K562 (cell line): ENCODE measurements around the gene CALHM3. TPM values are rescaled to one million over a fixed set of nuclear protein-coding genes. Genes with fewer than 3 reads are reported as not detected.
A peak's percentile ranks its signal among the peaks of the same experiment; 100 is the strongest.

Experiments used
- ARID1B ChIP-seq: fragments of 450-650 bp; IDR thresholded peaks from 2 replicates; pipeline ENCODE4 v1.6.1; 2016; ENCODE audit warnings: antibody characterized with exemption, mild to moderate bottlenecking, inconsistent platforms
- ARID3B ChIP-seq: fragments of 250-450 bp; sonication (Bioruptor Pico); IDR thresholded peaks from 2 replicates; pipeline ENCODE4 v1.4.0; 2020; ENCODE audit warnings: borderline replicate concordance
- C11orf30 ChIP-seq: fragments of 450-650 bp; IDR thresholded peaks from 2 replicates; pipeline ENCODE4 v1.6.1; 2016; ENCODE audit warnings: low read depth, mild to moderate bottlenecking
- CHCHD3 ChIP-seq: fragments of 250-450 bp; sonication (Bioruptor Pico); IDR thresholded peaks from 2 replicates; pipeline ENCODE4 v2.1.2; 2022; ENCODE audit warnings: mild to moderate bottlenecking
- ETV1 ChIP-seq: fragments of 450-650 bp; conservative IDR thresholded peaks from 2 replicates; pipeline ENCODE4 v1.6.1; 2016; ENCODE audit warnings: missing genetic modification characterization, control low read depth, low read depth, missing compliant biosample characterization
- ETV5 ChIP-seq: sonication (generic); formaldehyde crosslinking; IDR thresholded peaks from 2 replicates; pipeline ENCODE4 v1.4.0; 2020; ENCODE audit warnings: low read depth, mild to moderate bottlenecking, missing genetic modification reagents
- FOXJ2 ChIP-seq: fragments of 200-800 bp; sonication (Bioruptor generic); IDR thresholded peaks from 2 replicates; pipeline ENCODE4 v1.6.1; 2016; ENCODE audit warnings: missing genetic modification characterization, missing compliant biosample characterization
- FOXO4 ChIP-seq: fragments of 450-650 bp; formaldehyde crosslinking; IDR thresholded peaks from 2 replicates; pipeline ENCODE4 v1.4.0; 2020; ENCODE audit warnings: mild to moderate bottlenecking, moderate library complexity
- MAFG ChIP-seq: fragments of 450-650 bp; conservative IDR thresholded peaks from 2 replicates; pipeline ENCODE4 v1.6.1; 2016; ENCODE audit warnings: missing genetic modification characterization, missing compliant biosample characterization
- MYBL2 ChIP-seq, 2 experiments: fragments of 450-650 bp in 1 of 2; sonication (generic) in 1 of 2; formaldehyde crosslinking in 1 of 2; IDR thresholded peaks; 2 replicates each; pipeline versions ENCODE4 v1.6.1 to v1.8.1; 2017 to 2022; ENCODE audit warnings: borderline replicate concordance in 1 of 2, inconsistent platforms in 1 of 2, low read depth in 1 of 2, mild to moderate bottlenecking in 1 of 2, missing genetic modification reagents in 1 of 2, moderate library complexity in 1 of 2
- NFE2 ChIP-seq: IDR thresholded peaks from 2 replicates; pipeline ENCODE4 v1.6.1; 2014; ENCODE audit warnings: antibody characterized with exemption, low read depth
- NFIC ChIP-seq: fragments of 450-650 bp; IDR thresholded peaks from 2 replicates; pipeline ENCODE4 v1.6.1; 2017; ENCODE audit warnings: mild to moderate bottlenecking, inconsistent platforms
- NR2F6 ChIP-seq: fragments of 450-650 bp; formaldehyde crosslinking; IDR thresholded peaks from 2 replicates; pipeline ENCODE4 v1.4.0; 2020; ENCODE audit warnings: mild to moderate bottlenecking
- PBX2 ChIP-seq, 2 experiments: IDR thresholded peaks in 1 of 2; conservative IDR thresholded peaks in 1 of 2; 2 replicates each; pipeline ENCODE4 v1.6.1; 2016; ENCODE audit warnings: low read depth in 2 of 2, mild to moderate bottlenecking in 1 of 2, missing compliant biosample characterization in 1 of 2, missing genetic modification characterization in 1 of 2, moderate library complexity in 1 of 2
- SP1 ChIP-seq: sonication (generic); formaldehyde crosslinking; IDR thresholded peaks from 2 replicates; pipeline ENCODE4 v1.8.1; 2022; ENCODE audit warnings: mild to moderate bottlenecking, missing genetic modification reagents
- SREBF1 ChIP-seq: fragments of 150-350 bp; IDR thresholded peaks from 2 replicates; pipeline ENCODE4 v1.6.1; 2014; ENCODE audit warnings: antibody characterized with exemption, low read depth, low read length, borderline replicate concordance
- TOE1 ChIP-seq, 2 experiments: fragments of 450-650 bp in 1 of 2; sonication (generic) in 1 of 2; formaldehyde crosslinking in 1 of 2; IDR thresholded peaks; 2 replicates each; pipeline versions ENCODE4 v1.7.1 to v1.8.0; 2016 to 2022; ENCODE audit warnings: borderline replicate concordance in 2 of 2, mild to moderate bottlenecking in 2 of 2, antibody characterized with exemption in 1 of 2, inconsistent platforms in 1 of 2, low read depth in 1 of 2, missing genetic modification reagents in 1 of 2, moderate library complexity in 1 of 2
- TSC22D4 ChIP-seq: fragments of 450-650 bp; IDR thresholded peaks from 2 replicates; pipeline ENCODE4 v1.6.1; 2016; ENCODE audit warnings: missing genetic modification characterization, missing biosample characterization, control low read depth
- ZBTB34 ChIP-seq: fragments of 250-450 bp; sonication (Bioruptor Pico); IDR thresholded peaks from 2 replicates; pipeline ENCODE4 v1.8.0; 2021; ENCODE audit warnings: mild to moderate bottlenecking, moderate library complexity
- ZNF263 ChIP-seq: sonication (generic); formaldehyde crosslinking; IDR thresholded peaks from 2 replicates; pipeline ENCODE4 v1.8.0; 2022; ENCODE audit warnings: mild to moderate bottlenecking, missing genetic modification reagents, borderline replicate concordance
- ZNF316 ChIP-seq: fragments of 450-650 bp; IDR thresholded peaks from 2 replicates; pipeline ENCODE4 v1.6.1; 2016
- ZNF785 ChIP-seq: fragments of 250-450 bp; sonication (Bioruptor Pico); IDR thresholded peaks from 2 replicates; pipeline ENCODE4 v1.4.0; 2020; ENCODE audit warnings: mild to moderate bottlenecking
- polyA plus RNA-seq, 8 experiments: library from polyadenylated mRNA; depleted of rRNA in 4 of 8; stranded (reverse) in 5 of 8; unstranded in 3 of 8; fragments of >200 nt; fragmentation: Nextera tagmentation in 2 of 8; fragmentation: Illumina TruSeq in 1 of 8; extraction: Ambion mirVana in 2 of 8; extraction: Trizol in 1 of 8; gene quantifications; 2 replicates each; pipeline versions ENCODE4 v1.2.1 to v1.2.3, GENCODE V29; 2011 to 2014; ENCODE audit warnings: inconsistent platforms in 1 of 8, missing spikeins in 1 of 8
- total RNA-seq, 7 experiments: library from RNA; depleted of rRNA in 6 of 7; stranded (reverse); fragments of >200 nt in 6 of 7; fragmentation: Illumina TruSeq in 2 of 7; extraction: Trizol in 2 of 7; gene quantifications; 2 replicates each; pipeline versions ENCODE4 v1.2.1 to v1.2.3, GENCODE V29; 2011 to 2021; ENCODE audit warnings: low replicate concordance in 1 of 7

Gene CALHM3
- total and polyA plus RNA-seq, 9 of the 15 experiments (the other 6 are each of a cell fraction or from before 2014, with no cell fraction given) = not detected

GRCh38 chr10:103525901-103526300, 46.9 kb upstream of the CALHM3 start (continued):
- no peak for TF ChIP-seq ZBTB34
- peak; percentile 45; the same call in 1 of the 2 replicates for TF ChIP-seq FOXJ2
- TF ChIP-seq ETV1 (tag) = 0 out of 2 replicates have a peak, but pooled peaks have one; percentile 5
- no peak for TF ChIP-seq SP1
- TF ChIP-seq ZNF263 (CRISPR knock-in tag) = no peak
- no peak for TF ChIP-seq ARID3B (CRISPR knock-in tag)
- TF ChIP-seq TOE1 (IDR thresholded peaks at IDR 0.05; ENCODE audit: borderline replicate concordance) = no peak
- no peak for TF ChIP-seq TOE1 (CRISPR knock-in tag; IDR thresholded peaks at IDR 0.05; ENCODE audit: borderline replicate concordance, low read depth)
- no peak for TF ChIP-seq PBX2 (CRISPR knock-in tag; IDR thresholded peaks at IDR 0.05; ENCODE audit: low read depth)
- peak; percentile 49 for TF ChIP-seq PBX2 (tag; conservative IDR thresholded peaks at IDR 0.05; ENCODE audit: low read depth)
- TF ChIP-seq ZNF316 = peak; percentile 80
- no peak for TF ChIP-seq MYBL2 (IDR thresholded peaks at IDR 0.05; ENCODE audit: low read depth)
- no peak for TF ChIP-seq MYBL2 (CRISPR knock-in tag; IDR thresholded peaks at IDR 0.05; ENCODE audit: borderline replicate concordance)
- no peak for TF ChIP-seq NFIC
- TF ChIP-seq SREBF1 = no peak
- TF ChIP-seq FOXO4 (CRISPR knock-in tag) = no peak
- TF ChIP-seq C11orf30 = peak; percentile 81
- TF ChIP-seq ARID1B = 0 out of 2 replicates have a peak, but pooled peaks have one; percentile 17
- no peak for TF ChIP-seq TSC22D4
- peak; percentile 85 for TF ChIP-seq MAFG
- TF ChIP-seq ETV5 = no peak
- no peak for TF ChIP-seq CHCHD3 (CRISPR knock-in tag)
- no peak for TF ChIP-seq NR2F6 (CRISPR knock-in tag)
- TF ChIP-seq ZNF785 (CRISPR knock-in tag) = no peak
- TF ChIP-seq NFE2 = peak; percentile 43; the same call in 1 of the 2 replicates
- TF ChIP-seq, all 486 proteins: peak for 14
